ENCODE results near the gene RPS6KL1.

The RPS6KL1 gene

DNA sequence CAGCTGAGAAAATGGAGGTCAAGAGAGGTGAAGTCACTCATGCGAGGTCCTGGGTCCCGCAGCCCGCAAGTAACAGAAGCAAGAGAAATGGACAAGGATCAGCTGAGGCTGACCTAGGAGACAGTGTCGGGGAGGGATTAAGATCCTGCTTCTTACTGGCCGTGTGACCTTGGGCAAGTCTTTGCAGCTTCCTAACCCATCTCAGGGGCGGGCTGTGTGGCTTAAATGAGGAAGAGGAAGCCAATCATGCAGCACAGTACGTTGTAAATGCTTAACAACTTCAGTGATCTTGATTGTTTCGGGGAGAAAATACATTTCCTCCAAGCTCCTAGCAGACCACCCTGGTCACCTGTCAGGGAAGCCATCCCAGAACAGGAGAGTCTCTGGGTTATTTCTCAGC, 39.4 kb upstream of the RPS6KL1 start:
- no peak overlapping the region for H3K4me3 ChIP-seq (ENCODE audit: low read depth, low read length)
- TF ChIP-seq, protein P1, sequence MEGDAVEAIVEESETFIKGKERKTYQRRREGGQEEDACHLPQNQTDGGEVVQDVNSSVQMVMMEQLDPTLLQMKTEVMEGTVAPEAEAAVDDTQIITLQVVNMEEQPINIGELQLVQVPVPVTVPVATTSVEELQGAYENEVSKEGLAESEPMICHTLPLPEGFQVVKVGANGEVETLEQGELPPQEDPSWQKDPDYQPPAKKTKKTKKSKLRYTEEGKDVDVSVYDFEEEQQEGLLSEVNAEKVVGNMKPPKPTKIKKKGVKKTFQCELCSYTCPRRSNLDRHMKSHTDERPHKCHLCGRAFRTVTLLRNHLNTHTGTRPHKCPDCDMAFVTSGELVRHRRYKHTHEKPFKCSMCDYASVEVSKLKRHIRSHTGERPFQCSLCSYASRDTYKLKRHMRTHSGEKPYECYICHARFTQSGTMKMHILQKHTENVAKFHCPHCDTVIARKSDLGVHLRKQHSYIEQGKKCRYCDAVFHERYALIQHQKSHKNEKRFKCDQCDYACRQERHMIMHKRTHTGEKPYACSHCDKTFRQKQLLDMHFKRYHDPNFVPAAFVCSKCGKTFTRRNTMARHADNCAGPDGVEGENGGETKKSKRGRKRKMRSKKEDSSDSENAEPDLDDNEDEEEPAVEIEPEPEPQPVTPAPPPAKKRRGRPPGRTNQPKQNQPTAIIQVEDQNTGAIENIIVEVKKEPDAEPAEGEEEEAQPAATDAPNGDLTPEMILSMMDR (IDR thresholded peaks at IDR 0.05; ENCODE audit: low read depth, low read length, missing control alignments): no peak
- DNase-seq (ENCODE audit: low read depth): no peak

DNA sequence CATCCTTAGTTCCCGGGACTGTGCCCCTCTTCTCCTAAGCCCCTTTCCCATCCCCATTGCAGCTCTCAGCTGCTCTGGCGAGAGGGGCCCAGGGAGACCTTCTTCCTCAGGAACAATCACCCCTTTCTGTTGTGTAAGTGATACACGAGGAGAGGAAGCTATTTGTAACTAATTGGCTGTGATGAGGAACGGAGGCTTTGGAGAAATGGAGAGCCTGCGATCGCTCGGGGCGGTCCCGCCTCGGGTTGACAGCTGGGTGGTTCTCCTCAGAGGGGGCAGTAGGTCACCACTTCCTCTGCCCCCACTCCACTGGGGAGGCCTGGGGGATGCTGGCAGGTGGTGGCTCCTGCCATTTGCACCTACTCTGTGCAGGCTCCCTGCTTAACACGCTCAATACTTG, 39.0 kb upstream of the RPS6KL1 start:
- no peak for DNase-seq (ENCODE audit: low read depth)
- TF ChIP-seq, protein P1 (IDR thresholded peaks at IDR 0.05; ENCODE audit: low read depth, low read length, missing control alignments): no peak

DNA sequence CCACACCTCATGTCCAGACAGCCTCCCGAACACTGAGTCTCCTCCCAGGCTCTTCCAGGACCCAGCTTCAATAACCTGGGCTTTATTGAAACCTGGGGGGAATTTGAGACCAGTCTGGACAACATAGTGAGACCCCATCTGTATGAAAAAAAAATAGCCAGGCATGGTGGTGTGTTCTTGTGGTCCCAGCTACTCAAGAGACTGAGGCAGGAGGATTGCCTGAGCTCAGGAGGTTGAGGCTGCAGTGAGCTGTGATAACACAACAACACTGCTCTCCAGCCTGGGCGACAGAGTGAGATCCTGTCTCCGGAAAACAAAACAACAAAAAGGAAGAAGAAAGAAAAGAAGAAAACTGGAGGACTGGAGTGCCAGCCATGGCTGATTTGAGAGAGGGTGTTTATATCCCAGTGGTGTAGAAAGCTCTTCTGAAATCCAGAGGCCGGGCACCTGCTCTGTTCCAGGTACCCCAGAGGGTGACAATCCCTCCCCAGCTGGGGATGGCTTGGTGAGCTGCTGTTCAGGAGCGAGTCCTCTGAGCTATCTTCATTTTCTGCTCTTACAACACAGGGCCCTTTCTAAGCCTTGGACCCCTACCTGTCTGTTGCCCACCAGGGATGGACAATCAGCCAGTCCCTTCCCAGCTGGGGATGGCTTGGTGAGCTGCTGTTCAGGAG, 38.3 kb upstream of the RPS6KL1 start:
- H3K4me3 ChIP-seq (ENCODE audit: low read depth, low read length): no peak overlapping the region
- no peak for DNase-seq (ENCODE audit: low read depth)
- TF ChIP-seq, protein P1 (IDR thresholded peaks at IDR 0.05; ENCODE audit: low read depth, low read length, missing control alignments): no peak

More for the DNA sequence above, 39.0 kb upstream of the RPS6KL1 start:
- no peak overlapping the region for H3K4me3 ChIP-seq (ENCODE audit: low read depth, low read length)

DNA sequence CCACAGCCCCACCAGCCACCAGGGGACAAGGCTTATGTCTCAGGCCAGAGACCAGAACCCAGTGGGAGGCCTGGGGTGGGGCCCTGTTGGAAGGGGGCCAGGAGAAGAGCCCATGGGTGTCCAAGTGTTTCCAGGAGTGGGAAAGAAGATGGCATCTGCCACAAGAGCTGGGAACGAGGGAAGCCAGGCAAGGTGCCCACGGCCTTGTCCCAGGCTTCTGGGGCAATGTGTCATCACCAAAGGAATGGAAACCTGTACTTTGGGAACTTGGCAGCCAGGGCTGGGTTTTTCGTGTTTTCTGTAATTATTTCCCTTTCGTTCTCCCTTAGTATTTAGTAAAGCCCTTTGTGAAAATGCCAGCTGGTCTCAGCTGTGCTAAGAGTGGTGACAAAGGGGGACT, 37.7 kb upstream of the RPS6KL1 start:
- no peak for DNase-seq (ENCODE audit: low read depth)
- TF ChIP-seq, protein P1 (IDR thresholded peaks at IDR 0.05; ENCODE audit: low read depth, low read length, missing control alignments): no peak
- no peak overlapping the region for H3K4me3 ChIP-seq (ENCODE audit: low read depth, low read length)

DNA sequence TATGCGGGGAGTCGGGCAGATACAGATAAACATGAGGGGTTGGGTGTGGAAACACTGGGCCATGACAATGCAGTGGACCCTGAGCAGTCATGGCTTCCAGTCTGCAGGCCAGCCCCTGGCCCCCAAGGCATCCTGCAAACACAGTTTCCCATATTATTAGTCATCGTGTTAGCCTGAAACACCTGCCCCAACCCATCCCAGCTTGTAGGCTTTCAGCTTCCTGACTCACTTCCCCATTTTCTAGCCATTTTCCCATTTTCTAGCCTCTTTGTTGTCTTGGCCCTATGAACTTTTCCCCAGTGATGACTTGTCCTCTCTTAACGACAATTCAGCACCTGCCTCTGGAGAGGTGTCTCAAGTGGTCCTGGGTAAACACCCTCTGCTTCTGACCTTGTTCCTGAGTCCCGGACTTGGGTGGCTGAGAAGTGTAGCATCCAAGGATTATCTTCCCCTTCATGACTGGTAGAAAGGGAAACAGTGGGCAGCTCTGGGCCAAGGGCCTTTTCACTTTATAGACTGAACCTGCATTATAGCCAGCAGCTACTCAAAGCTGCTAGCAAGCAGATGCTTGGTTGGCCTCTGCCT, 36.6 kb upstream of the RPS6KL1 start:
- no peak for DNase-seq (ENCODE audit: low read depth)
- TF ChIP-seq, protein P1 (IDR thresholded peaks at IDR 0.05; ENCODE audit: low read depth, low read length, missing control alignments): no peak

DNA sequence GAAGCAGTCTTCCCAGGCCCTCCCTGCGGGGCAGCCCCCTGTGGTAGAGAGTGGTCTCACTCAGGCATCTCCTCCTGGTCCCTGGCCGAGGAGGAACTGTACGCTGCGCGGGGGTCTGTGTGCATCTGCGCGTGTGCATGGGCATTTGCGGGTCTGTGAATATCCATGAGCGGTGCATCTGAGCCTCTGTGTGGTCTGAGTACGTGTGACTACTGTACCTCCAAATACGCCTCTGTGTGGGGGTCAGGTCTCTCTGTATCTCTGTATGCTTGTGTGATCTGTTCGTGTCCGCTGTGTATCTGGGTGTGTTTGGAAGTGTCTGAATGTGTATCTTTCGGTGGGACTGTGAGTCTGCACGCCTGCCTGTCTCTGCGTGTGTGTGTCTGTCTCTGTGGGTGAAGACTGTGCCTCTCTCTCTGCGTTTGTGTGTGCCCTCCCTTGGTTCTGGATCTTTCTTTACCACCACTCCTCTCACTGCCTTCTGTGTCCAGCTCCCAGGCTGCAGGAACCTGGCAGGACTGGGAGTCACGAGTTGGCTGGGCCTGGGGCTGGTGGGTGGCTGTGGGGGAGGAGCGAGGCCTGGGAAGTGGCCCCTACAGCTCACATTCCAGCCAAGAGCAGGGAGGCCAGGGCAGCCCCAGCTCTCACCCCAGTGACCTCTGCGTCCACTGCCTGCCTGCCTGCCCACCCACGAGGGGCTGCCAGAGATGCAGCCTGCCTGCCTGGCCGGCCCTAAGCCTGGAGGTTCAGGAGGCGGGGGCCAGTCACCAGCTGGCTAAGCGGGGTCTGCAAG, 33.4 kb upstream of the RPS6KL1 start:
- no peak overlapping the region for H3K4me3 ChIP-seq (ENCODE audit: low read depth, low read length)
- TF ChIP-seq, protein P1 (IDR thresholded peaks at IDR 0.05; ENCODE audit: low read depth, low read length, missing control alignments): no peak
- DNase-seq (ENCODE audit: low read depth): no peak

More for the DNA sequence above, 36.6 kb upstream of the RPS6KL1 start:
- no peak overlapping the region for H3K4me3 ChIP-seq (ENCODE audit: low read depth, low read length)

Measured in GM12864 (cell line).